BJ (cell line): Measurements from ENCODE around the gene COL23A1. TPM values are rescaled to one million over a fixed set of nuclear protein-coding genes. Genes with fewer than 3 reads are reported as not detected.

Source experiments
- CTCF ChIA-PET: fragments of 350-600 bp; formaldehyde crosslinking; extraction: SDS; loops from one replicate; lab custom pipeline; 2021; ENCODE audit warnings: antibody characterized with exemption, inconsistent platforms; lab: Yijun Ruan, JAX
- POLR2A ChIA-PET: fragments of 300-600 bp; sonication (Branson Sonifier 250); formaldehyde crosslinking; extraction: SDS; loops from one replicate; lab custom pipeline; 2021; ENCODE audit warnings: antibody characterized with exemption; lab: Charles Lee
- DNase-seq: peaks from one replicate; pipeline ENCODE4 v3.0.0-alpha.2; 2011; ENCODE audit warnings: low read depth
- H3K27me3 ChIP-seq: 2 replicates; pipeline ENCODE4 v1.6.0; 2011; ENCODE audit warnings: low read length; ENCODE audit not compliant: control insufficient read depth, insufficient read depth
- H3K36me3 ChIP-seq: 2 replicates; pipeline ENCODE4 v1.5.1; 2011; ENCODE audit warnings: low read length; ENCODE audit not compliant: control insufficient read depth, insufficient read depth
- H3K4me3 ChIP-seq: 2 replicates; pipeline ENCODE4 v1.5.1; 2011; ENCODE audit warnings: low read depth, mild to moderate bottlenecking, control low read depth, low read length
- CTCF ChIP-seq: IDR thresholded peaks from 2 replicates; pipeline ENCODE4 v1.5.1; 2011; ENCODE audit warnings: low read depth, mild to moderate bottlenecking, control low read depth, inconsistent platforms, low read length, moderate library complexity; ENCODE audit not compliant: insufficient read depth
- polyA plus RNA-seq: library from polyadenylated mRNA; depleted of rRNA; stranded (reverse); fragments of >200 nt; gene quantifications from 2 replicates; pipeline ENCODE4 v1.2.3, GENCODE V29; 2011

The COL23A1 gene
- polyA plus RNA-seq, 1 experiment: not detected

GRCh38 chr5:178353461-178353860 lies 236.7 kb downstream of the COL23A1 start:
- DNase-seq: no peak
- TF ChIP-seq CTCF: no peak
- Histone ChIP-seq H3K36me3 (no peaks in the 10 kb centered on the region), H3K4me3 (no peak overlapping the region), H3K27me3 (no peaks in the 10 kb centered on the region)
- ChIA-PET CTCF (no interaction called here), POLR2A (no interaction called here)

GRCh38 chr5:178352035-178352349 lies 238.2 kb downstream of the COL23A1 start:
- Histone ChIP-seq H3K4me3 (no peak overlapping the region), H3K27me3 (no peaks in the 10 kb centered on the region), H3K36me3 (no peaks in the 10 kb centered on the region)
- no peak for TF ChIP-seq CTCF
- DNase-seq: no peak
- CTCF ChIA-PET: no interaction called here
- POLR2A ChIA-PET: no interaction called here

- H3K27me3 ChIP-seq: no peaks in the 10 kb centered on the region
- no peaks in the 10 kb centered on the region for H3K36me3 ChIP-seq
- no peak overlapping the region for H3K4me3 ChIP-seq
- TF ChIP-seq CTCF: no peak
- ChIA-PET CTCF (no interaction called here), POLR2A (no interaction called here)
- DNase-seq: no peak
These were observed 238.8 kb downstream of the COL23A1 start for GRCh38 chr5:178351221-178352034.

GRCh38 chr5:178350361-178351220 lies 239.6 kb downstream of the COL23A1 start:
- ChIA-PET CTCF (no interaction called here), POLR2A (no interaction called here)
- no peaks in the 10 kb centered on the region for H3K36me3 ChIP-seq
- DNase-seq: no peak
- no peaks in the 10 kb centered on the region for H3K27me3 ChIP-seq
- TF ChIP-seq CTCF: no peak
- H3K4me3 ChIP-seq: no peak overlapping the region

GRCh38 chr5:178349625-178350353 lies 240.4 kb downstream of the COL23A1 start:
- TF ChIP-seq CTCF: no peak
- CTCF ChIA-PET: no interaction called here
- no peaks in the 10 kb centered on the region for H3K36me3 ChIP-seq
- H3K4me3 ChIP-seq: no peak overlapping the region
- DNase-seq: no peak
- POLR2A ChIA-PET: no interaction called here
- no peaks in the 10 kb centered on the region for H3K27me3 ChIP-seq
